ENCODE measurements around the gene OR5M3. TPM values are rescaled to one million over a fixed set of nuclear protein-coding genes. Genes with fewer than 3 reads are reported as not detected.

OR5M3 gene
- total RNA-seq, 1 donor from 2014 or later, result not detected

- TF ChIP-seq CTCF (IDR thresholded peaks at IDR 0.05), result no peak
- H3K4me3 Mint-ChIP-seq (ENCODE audit: unreplicated experiment), result no peak overlapping the region
- H3K9me3 Mint-ChIP-seq (ENCODE audit: unreplicated experiment), result peaks cover 11% of the 10 kb centered on the region
- no peak overlapping the region for H3K27ac Mint-ChIP-seq (ENCODE audit: unreplicated experiment)
- H3K4me1 Mint-ChIP-seq (ENCODE audit: unreplicated experiment), result no peaks in the 10 kb centered on the region
- H3K27me3 Mint-ChIP-seq (ENCODE audit: unreplicated experiment), result no peaks in the 10 kb centered on the region
- H3K36me3 Mint-ChIP-seq (ENCODE audit: unreplicated experiment), result no peaks in the 10 kb centered on the region
- DNase-seq (ENCODE audit: extremely low spot score, unreplicated experiment), result no peak
These were observed 19.6 kb downstream of the OR5M3 start for GRCh38 chr11:56453521-56453920.

Other genes with a start within 250 kb of the OR5M3 start
- not detected in 2 replicates for gene OR5T2, start 239.1 kb downstream of the OR5M3 start, total RNA-seq
- not detected in 2 replicates for gene OR5T3, start 221.1 kb downstream of the OR5M3 start, total RNA-seq
- not detected in 2 replicates for gene OR5T1, start 199.2 kb downstream of the OR5M3 start, total RNA-seq
- gene OR8H1, start 181.1 kb downstream of the OR5M3 start, total RNA-seq, result not detected in 2 replicates
- not detected in 2 replicates for gene OR8K3, start 158.2 kb downstream of the OR5M3 start, total RNA-seq
- not detected in 2 replicates for gene OR8K1, start 127.3 kb downstream of the OR5M3 start, total RNA-seq
- gene OR8J1, start 119.1 kb downstream of the OR5M3 start, total RNA-seq, result not detected in 2 replicates
- not detected in 2 replicates for gene OR8U1, start 97.7 kb downstream of the OR5M3 start, total RNA-seq
- not detected in 2 replicates for gene OR5AL1, start 60.7 kb downstream of the OR5M3 start, total RNA-seq
- not detected in 2 replicates for gene OR5M8, start 18.0 kb upstream of the OR5M3 start, total RNA-seq
- not detected in 2 replicates for gene OR5M11, start 69.9 kb upstream of the OR5M3 start, total RNA-seq
- not detected in 2 replicates for gene OR5M10, start 104.4 kb upstream of the OR5M3 start, total RNA-seq
- gene OR5M1, start 141.5 kb upstream of the OR5M3 start, total RNA-seq, result not detected in 2 replicates
- gene OR5AP2, start 169.1 kb upstream of the OR5M3 start, total RNA-seq, result not detected in 2 replicates
- not detected in 2 replicates for gene OR5AR1, start 190.3 kb upstream of the OR5M3 start, total RNA-seq
- gene OR9G1, start 225.7 kb upstream of the OR5M3 start, total RNA-seq, result not detected in 2 replicates

Measured in osteocyte (in vitro differentiated cells).